GM19240 (cell line): Measurements from ENCODE around the gene PRPH2.
A peak's percentile ranks its signal among the peaks of the same experiment; 100 is the strongest.
"Not testable (repeated sequence)": the region's sequence is repeated elsewhere in the genome, so short reads cannot be mapped to it uniquely, and the experiment has no call there.

Source experiments
- DNase-seq: peaks from one replicate; pipeline ENCODE4 v3.0.0; 2011; ENCODE audit warnings: low spot score; ENCODE audit not compliant: insufficient read length

Gene PRPH2

DNA sequence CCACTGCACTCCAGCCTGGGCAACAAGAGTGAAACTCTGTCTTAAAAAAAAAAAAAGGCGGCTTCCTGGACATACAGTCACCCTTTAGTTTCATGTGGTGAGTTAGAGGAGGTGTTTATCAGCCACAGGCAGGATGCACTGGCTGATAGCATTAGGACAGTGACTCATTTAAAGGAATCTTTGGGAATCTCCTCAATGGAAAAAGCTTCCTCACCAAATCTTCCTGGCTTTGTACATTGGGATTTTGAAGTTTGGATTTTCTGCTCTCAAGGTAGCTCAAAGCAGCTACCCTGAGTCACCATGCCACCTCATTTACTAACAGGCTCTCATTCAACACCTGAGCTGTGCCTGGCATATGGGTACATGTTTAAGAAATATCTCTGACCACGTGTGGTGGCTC, 20.2 kb downstream of the PRPH2 start:
- no peak for DNase-seq

DNA sequence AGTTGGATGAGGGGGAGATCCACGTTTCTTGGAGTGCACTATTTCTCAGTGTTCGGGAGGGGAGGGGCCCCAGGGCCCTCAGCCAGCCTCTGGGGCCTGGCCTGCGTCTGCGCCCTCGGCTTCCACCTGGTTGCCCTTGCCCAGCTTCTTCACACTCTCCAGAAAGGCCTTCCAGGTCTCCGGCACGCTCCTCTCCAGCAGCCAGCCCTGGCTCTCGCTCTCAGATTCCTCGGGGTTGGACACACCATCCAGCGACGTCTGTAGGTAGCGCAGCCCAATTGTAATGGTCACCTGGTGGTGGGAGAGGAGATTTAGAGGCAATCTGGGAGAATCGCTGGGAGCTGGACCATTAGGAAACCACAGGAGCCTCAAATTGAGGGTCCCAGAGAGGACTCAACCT, 24.2 kb downstream of the PRPH2 start:
- DNase-seq: no peak

DNA sequence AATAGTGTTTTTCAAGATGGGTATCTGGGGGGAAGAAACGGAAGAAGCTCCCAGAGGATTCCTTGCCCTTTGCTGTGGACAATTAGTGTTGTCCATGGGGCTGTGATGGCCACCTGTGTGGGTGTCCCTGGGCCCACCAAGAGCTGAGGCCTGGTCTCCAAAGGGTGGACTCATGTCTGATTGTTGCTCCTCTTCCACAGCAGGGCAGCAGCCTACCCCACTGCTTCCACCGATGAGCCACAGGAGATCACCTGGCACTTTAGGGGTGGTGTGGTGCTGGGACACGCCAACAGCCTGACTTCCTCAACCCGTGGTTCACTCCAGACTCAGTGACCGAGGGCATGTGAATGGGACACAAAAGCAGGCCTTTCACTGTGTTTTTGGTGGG, 25.1 kb downstream of the PRPH2 start:
- DNase-seq: no peak

DNA sequence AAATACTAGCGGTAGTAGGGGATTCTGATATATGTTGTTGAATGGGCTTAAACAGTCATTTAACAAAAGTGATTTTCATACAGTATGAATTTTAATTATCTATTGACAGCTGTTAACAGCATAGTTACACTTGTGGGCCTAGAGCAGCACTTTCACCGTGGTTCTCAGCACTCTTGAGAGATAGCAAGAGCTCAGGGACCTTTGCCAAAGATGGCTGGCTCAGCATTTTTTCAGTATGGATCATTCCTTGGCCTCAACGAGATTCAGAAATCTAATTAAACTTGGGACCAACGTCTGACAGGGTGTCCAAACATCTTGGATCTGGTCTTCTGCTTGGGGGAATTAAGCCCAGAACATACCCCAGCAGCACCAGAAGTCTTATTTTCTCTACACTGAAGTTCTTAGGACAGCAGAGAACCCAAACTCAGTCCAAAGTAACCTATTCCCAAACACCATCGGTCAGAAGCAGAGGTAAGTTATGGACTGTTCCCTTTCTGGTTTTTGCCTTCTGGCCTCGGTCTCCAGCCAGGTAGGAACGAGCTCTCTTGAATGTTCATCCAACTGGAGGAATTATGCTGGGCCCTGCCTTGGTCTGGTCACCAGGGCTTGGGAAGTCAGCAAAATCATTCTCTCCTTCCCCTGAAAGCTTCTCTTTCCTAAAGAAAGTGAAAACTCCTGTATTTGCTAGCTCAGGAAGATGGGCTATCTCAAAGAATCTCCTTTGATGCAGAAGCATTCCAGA, 25.7 kb downstream of the PRPH2 start:
- no peak for DNase-seq

DNA sequence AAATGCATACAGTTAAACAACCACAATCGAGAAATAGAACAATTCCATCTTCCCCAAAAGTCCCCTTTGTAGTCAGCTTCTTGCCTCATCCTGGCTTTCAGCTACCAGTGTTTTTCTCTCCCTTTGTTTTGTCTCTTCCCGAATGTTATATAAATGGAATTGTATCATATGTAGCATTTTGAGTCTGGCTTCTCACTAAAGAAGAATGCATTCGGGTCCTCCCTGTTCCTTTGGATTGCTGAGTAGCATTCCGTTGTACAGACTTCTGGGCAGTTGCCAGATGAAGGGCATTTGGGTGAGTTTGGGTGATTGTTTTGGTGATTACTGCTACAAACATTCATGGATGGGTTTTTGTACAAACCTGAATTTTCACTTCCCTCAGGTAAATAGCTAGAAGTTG, 27.8 kb downstream of the PRPH2 start:
- DNase-seq: no peak

DNA sequence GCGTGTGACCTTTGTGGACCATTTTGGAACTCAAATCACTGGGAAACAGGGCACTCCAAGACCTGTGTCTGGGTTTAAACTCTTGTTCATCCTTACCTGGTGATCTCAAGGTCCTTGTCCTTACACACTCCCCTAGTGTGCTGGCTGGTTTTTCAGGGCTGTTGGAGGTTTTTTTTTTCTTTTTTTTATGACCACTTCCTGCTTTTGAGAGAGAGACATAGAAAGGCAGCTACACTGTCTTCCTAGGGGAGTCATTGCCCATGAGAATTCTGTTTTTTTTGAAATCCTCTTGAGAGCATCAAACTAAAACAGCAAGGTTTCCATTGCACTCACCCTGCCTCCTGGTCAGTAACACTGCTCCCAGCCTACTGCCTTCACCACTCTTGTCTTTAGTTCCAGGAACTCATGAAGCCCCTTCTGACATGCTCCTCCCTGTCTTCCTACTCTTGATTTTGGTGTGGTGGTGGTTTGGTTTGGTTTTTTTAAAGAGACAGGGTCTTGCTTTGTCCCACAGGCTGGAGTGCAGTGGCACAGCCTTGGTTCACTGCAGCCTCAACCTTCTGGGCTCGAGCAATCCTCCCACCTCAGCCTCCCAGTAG, 28.6 kb downstream of the PRPH2 start:
- DNase-seq: no peak

DNA sequence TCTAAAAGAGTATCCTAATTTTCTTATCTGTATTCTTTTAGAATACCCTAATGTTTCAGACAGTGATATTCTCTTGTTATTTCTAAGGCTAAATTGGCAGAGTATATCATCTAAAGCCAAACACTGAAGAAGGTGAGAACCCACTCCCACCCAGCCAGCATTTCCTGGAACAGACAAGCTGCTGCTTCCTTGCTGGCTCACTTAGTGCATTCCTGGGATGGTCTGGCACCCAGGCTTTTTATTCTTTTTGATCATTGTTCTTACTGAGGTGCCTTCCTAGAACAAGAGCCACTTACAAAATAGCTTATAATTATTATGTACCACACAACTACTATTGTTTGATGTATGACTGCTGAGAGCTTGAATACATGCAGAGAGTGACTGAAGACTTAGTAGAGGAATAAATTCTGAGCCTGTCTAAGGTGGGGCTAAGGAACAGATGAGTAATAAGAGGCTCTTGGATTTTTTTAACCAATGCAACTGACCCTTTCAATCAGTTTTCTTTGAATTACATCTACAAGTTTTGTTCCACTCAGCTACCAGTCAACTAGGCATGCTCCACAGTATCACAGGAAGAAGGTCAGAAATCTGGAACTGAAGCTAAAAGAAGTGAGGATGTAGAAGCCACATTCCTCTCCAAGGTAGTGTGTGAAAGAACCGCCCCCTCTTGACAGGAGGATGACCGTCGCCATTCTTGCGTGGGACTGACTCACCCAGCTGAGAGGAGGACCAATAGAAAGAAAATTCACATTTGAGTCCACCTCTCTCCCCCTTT, 30.1 kb downstream of the PRPH2 start:
- no peak for DNase-seq

DNA sequence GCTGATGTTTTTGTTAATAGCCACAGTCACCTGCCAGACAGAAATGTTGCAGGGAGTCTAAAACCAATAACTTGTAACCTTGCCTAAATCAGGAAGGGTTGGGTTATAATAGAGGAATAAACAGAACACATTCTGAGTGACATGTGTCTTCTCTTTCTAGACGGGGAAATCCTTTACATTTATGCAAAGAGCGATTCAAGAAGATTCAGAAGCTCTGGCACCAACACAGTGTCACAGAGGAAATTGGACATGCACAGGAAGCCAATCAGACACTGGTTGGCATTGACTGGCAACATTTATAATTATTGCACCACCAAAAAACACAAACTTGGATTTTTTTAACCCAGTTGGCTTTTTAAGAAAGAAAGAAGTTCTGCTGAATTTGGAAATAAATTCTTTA, 31.5 kb downstream of the PRPH2 start:
- DNase-seq: no peak

DNA sequence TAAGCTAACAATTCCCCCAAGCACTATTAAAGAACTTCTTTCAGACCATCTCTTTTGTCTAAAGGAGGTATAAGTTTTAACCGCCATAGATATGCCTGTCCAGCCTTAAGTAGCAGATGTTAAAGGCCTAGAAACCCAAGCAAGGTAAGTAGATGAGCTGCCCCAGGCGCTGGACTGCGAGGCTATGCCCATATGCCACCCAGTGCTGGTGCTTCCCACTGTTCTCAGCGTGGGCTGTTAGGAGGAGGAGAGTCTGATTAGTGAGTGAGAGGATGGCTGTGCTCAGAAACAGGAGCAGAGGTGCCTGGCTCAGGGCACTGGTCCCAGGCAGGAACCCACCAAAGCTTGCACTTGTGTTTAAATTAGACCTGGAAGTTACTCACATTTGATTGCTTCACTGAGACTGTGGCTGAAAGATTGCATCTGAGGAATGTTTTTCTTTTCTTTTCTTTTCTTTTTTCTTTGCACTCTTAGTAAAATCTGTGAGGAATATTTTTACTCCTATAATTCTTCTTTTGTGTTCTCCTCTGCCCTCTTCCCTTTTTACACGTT, 32.2 kb downstream of the PRPH2 start:
- no peak for DNase-seq

DNA sequence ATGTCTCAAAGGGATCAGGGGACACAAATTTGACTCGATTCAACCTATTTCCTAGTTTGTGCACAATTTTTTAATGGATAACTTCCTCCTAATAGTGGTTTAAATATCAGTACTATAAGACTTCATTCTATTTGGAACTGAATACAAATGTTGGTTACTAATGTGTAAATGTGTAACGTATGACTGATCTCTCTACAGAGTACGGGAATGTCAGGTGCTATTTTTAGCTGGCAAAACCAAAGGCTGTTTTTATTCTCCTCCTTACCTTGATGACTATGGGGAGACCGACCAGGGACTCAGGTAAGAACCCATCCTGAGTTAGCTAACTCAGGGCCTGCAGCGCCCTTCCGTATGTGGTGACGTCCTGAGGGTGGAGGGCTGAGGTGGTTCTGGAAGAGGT, 33.0 kb downstream of the PRPH2 start:
- no peak for DNase-seq

DNA sequence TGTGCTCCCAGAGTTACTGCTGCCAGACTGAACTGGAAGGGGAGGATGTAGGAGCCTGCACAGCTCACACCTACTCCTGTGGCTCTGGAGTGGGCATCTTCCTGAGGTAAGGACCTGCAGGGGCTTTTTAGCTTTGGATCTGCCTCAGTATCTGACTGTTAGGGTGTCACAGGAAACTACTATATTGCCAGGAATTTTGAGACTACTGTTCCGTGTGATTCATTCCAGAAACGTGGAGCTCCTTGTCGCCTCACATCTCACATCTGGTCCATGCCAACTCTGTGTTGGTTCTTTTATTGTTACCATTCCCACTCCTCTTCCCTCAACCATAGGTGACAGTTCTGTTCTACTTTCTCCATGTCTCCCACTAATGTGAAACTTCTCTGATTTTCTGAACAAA, 34.1 kb downstream of the PRPH2 start:
- no peak for DNase-seq

DNA sequence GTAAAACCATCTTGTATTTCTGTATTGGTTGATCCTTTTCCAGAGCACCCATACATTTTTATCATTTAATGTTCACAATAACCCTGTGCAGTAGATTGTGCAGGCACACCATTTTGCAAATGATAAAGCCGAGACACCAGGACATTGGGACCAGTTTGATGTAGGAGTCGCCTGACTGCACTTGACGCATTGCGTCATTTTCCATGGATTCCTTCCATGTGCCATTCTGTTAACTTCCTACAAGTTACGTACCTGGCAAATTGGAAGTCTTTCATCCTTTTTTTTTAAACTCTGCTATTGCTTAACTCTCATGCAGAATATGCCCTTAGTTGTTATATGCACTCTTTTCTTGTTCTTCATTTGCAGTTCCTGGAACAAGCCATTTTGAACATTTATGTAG, 43.0 kb downstream of the PRPH2 start:
- no peak for DNase-seq

DNA sequence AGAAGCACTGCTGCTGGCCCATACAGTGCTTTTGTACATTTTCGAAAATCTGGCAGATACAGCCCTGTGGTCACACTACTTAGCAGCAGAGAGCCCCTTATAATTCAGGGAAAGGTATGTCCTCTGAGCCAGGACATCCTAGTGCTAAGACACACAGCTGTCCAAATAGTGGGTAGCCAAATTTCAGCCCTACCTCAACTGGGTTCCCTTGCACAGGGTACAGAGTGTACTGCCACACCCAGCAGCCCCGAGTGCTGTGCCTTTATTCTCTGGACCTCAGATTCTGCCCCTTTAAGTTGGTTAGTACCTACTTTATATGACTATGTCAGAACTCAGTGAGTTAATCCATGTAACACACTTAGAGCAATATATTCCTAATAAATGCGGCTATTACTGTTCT, 47.6 kb downstream of the PRPH2 start:
- no peak for DNase-seq

DNA sequence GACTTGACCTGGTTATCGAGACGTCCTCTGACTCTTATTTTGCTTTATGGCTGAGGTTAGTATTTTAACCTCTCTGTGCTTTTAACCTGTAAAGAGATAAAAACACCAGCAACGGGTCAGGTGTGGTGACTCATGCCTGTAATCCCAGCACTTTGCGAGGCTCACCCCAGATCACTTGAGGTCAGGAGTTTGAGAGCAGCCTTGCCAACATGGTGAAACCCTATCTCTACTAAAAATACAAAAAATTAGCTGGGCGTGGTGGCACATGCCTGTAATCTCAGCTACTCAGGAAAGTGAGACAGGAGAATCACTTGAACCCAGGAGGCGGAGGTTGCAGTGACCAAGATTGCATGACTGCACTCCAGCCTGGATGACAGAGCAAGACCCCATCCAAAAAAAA, 48.0 kb downstream of the PRPH2 start:
- DNase-seq: not testable (repeated sequence)

DNA sequence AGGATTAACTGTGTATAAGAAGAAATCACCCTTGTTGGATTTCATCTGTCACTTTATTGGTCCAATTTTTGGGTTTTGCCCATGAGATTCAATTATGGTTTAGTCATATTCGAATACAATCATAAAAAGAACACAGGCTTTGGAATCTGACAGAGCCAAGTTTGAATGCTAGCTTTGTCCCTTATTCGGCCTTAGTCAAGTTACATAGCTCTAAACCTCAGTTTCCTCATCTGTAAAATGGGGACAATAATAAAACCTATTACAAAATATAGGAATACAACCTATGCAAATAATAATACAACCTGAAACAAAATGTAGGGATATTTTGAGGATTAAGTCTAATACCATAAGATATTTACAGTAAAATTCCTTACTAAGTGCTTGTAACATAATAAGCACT, 57.7 kb downstream of the PRPH2 start:
- no peak for DNase-seq

DNA sequence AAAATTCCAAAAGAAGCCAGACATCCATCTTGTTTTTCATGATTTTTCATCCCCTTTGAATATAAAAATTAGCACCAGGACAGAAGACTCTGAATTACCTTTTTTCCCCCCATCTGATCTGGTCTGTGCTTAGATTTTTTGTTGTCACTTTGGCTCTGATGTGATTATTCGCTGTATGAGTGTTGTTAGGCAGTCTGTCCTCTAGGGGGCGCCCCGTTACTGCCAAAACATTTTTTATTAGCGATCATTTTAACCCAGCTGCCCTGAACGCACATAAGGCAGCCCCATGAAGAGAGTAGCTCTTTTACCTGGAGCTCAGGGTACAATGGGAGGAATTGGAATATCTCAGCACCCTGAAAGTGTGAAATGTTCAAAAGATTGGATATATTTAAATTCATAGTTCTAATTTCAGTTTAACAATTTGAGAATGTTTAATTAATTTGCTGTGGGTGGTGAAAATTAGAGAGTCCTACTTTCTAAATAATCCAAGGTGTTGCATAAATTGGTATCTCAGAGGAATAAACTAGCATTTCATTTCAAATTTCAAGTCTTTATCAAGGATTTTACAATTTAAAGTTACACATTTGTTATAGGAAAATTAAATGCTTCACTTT, 60.8 kb downstream of the PRPH2 start:
- DNase-seq: peak; percentile 17

DNA sequence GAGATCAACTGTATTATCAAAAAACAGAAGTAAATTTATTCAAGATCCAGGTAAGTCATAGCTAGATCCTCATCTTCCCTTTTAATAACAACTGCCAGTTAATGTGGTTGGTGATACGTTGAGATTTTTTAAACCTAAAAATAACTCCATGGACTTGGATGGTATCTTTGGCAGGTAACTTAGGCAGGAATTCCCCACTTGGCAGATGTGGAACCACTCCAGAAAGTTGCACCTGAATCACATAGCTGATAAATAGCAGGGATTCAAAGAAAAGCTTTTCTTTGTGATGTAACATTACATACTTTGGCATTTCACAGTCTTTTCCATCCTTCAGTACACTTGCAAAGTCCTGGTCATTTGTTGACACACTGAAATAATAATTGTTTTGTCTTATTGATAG, 62.6 kb downstream of the PRPH2 start:
- DNase-seq: no peak

DNA sequence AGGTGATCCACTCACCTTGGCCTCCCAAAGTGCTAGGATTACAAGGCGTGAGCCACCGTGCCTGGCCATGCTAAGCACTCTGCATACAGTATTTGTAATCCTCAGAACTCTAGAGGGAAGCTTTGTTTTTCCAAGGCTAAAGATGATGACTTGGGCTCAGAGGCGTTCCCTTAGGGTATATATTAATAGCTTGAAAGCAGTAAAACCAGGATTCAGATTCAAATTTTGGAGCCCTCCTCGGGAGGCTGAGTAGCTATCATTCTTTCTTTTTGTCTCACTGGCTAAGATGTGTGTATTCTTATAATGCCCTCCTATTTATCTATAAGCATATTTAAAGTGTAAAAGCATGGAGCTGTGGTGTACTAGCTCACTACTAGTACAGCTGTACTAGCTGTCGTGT, 68.5 kb downstream of the PRPH2 start:
- DNase-seq: no peak

DNA sequence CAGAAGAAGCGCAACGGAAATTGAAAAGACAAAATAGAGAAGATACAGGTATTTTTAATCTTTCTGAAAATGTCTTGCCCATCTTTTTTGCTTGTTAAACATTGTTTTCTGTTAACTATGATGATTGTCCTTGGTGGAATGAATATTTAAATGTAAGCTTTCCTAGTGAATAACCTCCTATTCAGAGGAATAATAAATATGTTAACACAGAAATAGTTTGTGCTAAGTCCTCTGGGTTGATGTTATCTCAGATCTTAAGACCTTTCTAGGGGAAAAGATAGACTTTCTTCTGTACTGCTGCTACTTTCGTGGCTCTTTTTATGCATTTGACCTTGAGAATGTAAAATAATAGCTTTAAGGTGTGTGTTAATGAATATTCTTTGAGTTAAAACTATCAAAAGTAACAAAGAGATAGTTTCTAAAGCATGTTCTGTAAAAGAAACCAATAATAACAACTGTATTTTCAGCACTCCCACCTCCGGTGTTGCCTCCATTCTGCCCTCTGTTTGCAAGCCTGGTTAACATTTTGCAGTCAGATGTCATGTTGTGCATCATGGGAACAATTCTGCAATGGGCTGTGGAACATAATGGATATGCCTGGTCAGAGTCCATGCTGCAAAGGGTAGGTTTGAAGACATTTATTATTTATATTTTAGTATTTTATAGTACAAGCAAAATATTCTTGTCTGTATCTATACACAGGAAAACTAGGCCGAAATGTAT, 70.2 kb downstream of the PRPH2 start:
- DNase-seq: no peak
